ENCODE measurements around the gene PGGT1B.

PGGT1B gene

DNA sequence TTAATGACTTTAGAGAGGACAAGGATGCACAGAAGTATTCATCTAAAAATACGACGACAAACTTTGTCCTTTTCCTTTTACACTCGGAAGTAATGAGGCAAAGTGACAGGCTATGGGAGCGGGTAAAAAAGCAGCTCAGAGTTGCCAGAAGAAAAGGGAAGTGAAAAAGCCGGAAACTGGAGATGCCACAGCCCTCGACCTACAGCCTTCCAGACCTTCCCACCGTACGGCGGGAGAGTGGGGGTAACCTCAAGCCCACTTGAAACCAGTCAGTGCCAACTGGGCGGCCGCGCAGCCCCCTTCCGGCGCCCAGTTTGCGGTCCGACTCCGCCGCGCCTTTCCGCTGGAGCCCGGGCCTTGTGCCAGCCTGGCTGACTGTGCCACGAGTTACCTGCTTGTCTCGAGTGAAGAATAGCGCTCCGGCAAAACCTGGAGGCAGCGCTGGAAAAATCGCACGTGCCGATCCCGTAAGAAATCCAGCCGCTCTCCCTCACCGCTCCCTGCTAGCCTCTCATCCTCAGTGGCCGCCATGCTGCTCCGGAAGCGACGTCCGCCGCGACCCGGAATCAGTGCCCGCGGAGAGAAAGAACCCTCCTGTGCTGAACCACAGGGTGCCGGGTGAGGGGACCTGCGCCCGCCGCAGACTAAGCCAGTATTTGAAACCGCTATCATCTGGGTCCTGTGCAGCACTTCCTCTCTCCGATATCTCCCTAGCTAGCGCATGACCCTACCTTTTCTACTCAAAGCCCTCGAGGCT is at the start of gene PGGT1B:
Gene PGGT1B (minus strand): TSS at position 557 of the 757 bp plus-strand sequence. CDS start 26 bp downstream, at position 531.
- peak; percentile 57 to 66 for DNase-seq (ENCODE audit: low read depth in 2 of 2)

DNA sequence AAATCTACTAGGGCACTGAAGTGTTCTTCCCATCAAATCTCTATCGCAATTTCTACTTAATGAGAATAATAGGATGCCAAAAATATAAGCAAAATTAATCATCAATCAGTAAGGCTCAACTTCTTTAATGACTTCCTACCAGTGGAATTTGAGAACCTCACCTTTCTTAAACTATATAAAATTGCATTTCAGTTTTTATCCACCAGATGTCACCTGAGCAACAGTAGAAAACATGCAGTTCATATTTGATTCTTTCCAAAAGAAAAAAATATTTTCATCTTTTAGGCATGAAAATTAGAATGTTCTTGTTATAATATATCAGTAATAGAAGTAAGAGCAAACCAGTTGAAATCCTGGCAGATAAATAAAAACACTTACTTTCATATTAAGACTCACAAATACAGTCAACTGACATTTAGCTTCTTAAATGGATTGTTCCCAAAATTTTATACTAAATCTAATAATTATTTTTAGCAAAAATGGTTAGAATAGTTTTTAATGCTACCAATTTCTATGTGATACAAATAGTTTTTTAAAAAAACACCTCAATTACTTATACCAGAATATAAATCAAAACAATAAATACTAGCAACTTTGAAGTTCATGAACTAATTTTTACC is 47.2 kb upstream of the PGGT1B start:
- no peak for DNase-seq (ENCODE audit: low read depth in 2 of 2)

GRCh38 chr5:115308815-115309214 is 46.1 kb upstream of the PGGT1B start:
- no peak for DNase-seq (ENCODE audit: low read depth in 2 of 2)

DNA sequence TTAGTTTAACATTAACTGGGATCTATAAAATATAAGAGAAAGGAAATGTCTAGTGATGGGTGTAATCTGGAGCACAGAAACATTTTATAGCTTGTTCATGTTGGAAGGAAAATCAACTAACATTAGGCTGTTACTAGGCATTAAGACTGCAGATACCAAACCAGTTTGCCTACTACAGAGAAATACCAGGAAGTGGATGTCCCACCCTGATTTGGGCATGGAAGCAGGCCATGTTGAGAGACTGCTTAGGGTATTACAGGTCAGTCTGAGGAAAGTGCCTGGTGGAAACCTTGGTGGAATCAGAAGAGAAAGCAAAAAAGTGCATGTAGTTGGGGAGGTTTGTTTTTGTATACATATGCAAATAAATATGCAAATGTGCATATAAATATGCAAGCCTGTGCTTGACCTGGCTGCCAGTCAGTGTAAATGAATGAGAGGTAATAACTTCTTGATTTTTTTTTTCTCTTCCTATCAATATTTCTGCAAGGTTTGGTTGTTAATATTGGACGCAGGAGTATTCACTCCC is 43.4 kb upstream of the PGGT1B start:
- DNase-seq (ENCODE audit: low read depth in 2 of 2) = no peak

DNA sequence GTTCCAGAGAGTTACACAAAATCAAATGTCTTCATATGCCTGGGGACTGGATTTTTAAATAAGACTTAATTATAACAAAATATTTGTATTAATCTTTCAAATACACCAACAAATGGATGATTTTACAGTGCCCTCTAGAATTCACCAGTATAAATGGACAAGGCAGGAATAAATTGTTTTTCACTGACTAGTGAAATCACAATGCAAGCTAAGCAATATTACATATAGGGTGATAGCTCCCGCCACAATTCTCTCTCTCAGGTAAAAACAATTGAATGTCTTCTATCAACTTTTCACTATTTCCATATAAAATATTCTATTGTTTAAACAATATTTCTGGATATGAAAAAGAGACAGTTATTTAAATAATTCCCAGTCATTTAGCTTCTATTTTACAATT is 41.8 kb upstream of the PGGT1B start:
- no peak for DNase-seq (ENCODE audit: low read depth in 2 of 2)

- DNase-seq (ENCODE audit: low read depth in 2 of 2) = no peak
Observed at GRCh38 chr5:115298811-115299210, 36.1 kb upstream of the PGGT1B start.

- DNase-seq (ENCODE audit: low read depth in 2 of 2) = no peak
Observed at GRCh38 chr5:115297031-115297430, 34.4 kb upstream of the PGGT1B start.

- peak; percentile 65 to 80 for DNase-seq (ENCODE audit: low read depth in 2 of 2)
Observed at GRCh38 chr5:115296124-115297022, 33.7 kb upstream of the PGGT1B start, which contains the start of gene CCDC112. CCDC112 (minus strand) TSS chr5:115296654; CDS start chr5:115296543, 111 bp downstream.

DNA sequence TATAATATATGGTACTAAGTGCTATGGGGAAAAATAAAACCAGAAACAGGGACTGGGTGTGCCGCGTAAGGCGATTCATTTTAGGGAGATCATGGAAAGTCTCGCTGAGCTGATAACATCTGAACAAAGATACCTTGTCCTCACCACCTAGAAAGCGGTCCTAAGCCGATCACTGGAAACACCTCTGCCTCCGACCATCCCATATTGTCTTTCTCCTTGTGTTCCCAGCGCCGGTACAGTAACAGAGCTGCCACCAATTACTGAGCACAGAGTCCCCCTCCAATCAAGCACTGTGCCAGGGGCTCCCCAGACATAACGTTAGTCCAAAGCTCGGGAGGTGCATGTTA is 33.1 kb upstream of the PGGT1B start:
- DNase-seq (ENCODE audit: low read depth in 2 of 2) = no peak

- no peak for DNase-seq (ENCODE audit: low read depth in 2 of 2)
Observed at GRCh38 chr5:115291397-115291796, 28.7 kb upstream of the PGGT1B start.

DNA sequence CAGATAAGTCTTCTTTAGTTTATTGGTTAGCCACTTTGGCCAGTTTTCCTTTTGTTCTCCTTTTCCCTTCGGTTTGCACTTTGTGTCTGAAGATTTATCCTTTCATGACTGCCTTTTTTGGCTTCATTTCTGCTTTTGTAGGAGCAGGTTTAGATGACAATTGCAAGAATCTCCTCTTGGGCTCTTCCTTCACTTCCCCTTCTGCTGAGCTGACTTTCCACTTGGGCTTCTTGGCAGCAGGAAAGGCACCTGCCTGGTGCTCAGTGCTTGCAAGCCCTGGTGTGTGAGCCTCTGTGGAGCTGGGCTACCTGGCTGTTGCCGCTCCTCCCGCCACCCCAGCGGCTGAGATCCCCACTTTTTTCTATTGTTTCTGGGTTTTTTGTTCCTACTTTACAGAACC is 26.4 kb upstream of the PGGT1B start:
- DNase-seq (ENCODE audit: low read depth in 2 of 2) = no peak

GRCh38 chr5:115284021-115284420 is 21.3 kb upstream of the PGGT1B start:
- no peak for DNase-seq (ENCODE audit: low read depth in 2 of 2)

DNA sequence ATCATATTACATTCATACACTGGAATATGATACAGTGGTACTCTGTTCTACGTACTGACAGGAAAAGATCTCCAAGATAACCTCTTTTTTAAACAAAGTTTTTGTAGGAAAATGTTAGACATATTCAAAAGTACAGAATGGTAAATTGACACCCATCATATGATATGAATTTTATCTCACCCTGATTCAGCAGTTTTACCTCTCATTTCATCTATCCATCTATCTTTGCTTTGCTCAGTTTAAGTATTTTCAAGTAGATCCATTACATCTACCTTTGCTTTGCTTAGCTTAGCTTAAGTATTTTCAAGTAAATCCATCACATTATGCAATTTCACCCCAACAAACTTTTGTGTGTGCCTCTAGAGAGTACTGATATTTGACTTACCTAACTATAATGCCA is 19.5 kb upstream of the PGGT1B start:
- no peak for DNase-seq (ENCODE audit: low read depth in 2 of 2)

DNA sequence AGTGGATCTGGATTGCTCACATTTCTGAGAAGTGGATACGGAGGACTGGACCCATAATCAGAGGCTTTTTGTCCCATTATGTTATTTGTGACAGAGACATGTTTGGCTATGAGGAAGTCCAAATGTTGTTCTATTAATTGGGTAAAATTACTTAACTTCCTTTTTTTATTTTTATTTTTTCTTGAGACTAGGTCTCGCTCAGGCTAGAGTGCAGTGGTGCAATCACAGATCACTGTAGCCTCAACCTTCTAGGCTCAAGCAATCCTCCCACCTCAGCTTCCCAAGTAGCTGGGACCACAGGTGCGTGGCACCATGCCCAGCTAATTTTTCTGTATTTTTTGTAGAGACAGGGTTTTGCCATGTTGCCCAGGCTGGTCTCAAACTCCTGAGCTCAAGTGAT is 11.9 kb upstream of the PGGT1B start:
- no peak for DNase-seq (ENCODE audit: low read depth in 2 of 2)

- DNase-seq (ENCODE audit: low read depth in 2 of 2) = no peak
Observed at GRCh38 chr5:115272297-115272958, 9.8 kb upstream of the PGGT1B start.

DNA sequence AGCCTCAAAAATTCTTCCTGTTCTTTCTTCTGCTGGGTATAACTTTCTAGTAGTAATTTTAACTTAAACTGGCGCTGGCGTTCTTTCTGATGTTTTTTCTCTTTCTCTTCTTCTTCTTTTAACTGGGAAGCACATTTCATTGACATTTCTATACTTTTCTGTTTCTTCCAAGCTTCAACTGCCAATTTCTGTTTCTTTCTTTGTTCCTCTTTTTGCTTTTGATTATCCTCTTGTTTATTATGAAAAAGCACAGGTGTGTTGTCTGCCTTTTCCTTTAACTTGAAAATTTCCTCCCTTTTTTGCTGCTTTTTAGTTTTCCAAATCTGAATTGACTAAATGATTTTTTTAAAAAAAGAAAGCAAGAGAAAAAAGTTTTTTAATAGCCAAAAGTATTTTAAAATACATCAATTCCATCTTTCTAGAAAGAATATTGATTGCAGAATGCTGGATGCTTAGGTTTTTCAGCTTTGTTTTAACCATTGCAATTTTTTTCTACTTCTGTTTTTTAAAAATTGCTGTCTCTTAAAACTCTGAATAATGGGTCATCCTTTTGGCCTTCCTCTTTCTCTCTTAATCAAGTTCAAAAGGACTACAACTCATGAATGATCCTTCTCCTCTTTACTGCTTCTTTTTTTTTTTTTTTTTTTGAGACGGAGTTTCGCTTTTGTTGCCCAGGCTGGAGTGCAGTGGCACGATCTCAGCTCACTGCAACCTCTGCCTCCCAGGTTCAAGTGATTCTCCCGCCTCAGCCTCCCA is 8.8 kb upstream of the PGGT1B start:
- DNase-seq (ENCODE audit: low read depth in 2 of 2) = no peak

- DNase-seq (ENCODE audit: low read depth in 2 of 2) = no peak
Observed at GRCh38 chr5:115267617-115268016, 4.9 kb upstream of the PGGT1B start.

DNA sequence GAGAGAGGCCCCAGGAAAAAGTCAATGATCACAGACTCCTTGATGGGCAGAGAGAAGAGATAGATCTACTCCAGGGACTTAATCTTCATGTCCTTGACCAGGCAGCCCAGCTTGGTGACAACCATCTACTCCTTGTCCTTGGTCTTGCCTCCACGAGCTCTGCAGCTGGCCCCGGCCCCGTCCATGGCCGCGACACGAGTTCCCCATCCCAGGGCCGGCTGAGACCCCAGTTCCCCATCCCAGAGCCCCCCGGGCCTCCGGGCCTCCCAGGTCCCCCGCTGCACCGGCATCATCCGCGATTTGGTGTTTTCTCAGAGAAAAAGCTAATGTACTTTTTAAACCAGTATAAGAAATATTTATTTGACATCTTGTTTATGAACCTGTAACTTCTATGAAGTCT is 2.5 kb upstream of the PGGT1B start:
- DNase-seq (ENCODE audit: low read depth in 2 of 2) = no peak

- DNase-seq (ENCODE audit: low read depth in 2 of 2) = no peak
Observed at GRCh38 chr5:115264786-115265185, 2.1 kb upstream of the PGGT1B start.

DNA sequence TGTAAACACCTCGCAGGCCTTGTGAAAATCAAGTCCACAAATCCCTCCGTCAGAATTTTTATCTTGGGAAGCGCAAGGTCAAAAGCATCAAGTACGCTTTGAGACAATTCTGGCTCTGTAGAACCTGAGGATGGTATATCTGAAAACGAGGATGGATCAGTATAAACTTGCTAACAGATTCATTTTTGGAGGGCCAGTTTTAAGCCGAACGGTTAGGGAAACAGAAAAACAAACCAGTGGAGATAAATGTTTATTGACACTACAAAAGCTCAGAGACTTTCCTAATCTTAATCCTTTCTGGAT is 352 bp upstream of the PGGT1B start:
- DNase-seq (ENCODE audit: low read depth in 2 of 2) = no peak

GRCh38 chr5:115262011-115262320 is 711 bp downstream of the PGGT1B start:
- no peak for DNase-seq (ENCODE audit: low read depth in 2 of 2)

Measured in stimulated activated CD4-positive, alpha-beta T cell treated with anti-CD3 and anti-CD28 coated beads, Interleukin-15, amount 100 ng/mL, for 48 hours (primary cell).